DOHH2 (cell line): ENCODE data around the gene OSBPL2.

Experiments
- H3F3A ChIP-seq: fragments of 200-600 bp; sonication (generic), shearing (Covaris generic); 2 replicates; pipeline ENCODE4 v1.6.0; 2016; ENCODE audit warnings: antibody characterized with exemption, mild to moderate bottlenecking; ENCODE audit not compliant: control insufficient read depth, insufficient read depth
- H3K27ac ChIP-seq: fragments of 200-600 bp; sonication (generic); 2 replicates; pipeline ENCODE4 v1.5.1; 2014; ENCODE audit warnings: low read depth, mild to moderate bottlenecking, low read length, moderate library complexity
- H3K27me3 ChIP-seq: fragments of 200-600 bp; sonication (generic); 2 replicates; pipeline ENCODE4 v1.6.1; 2014; ENCODE audit warnings: mild to moderate bottlenecking, low read length, mixed read lengths; ENCODE audit not compliant: control insufficient read depth
- H3K36me3 ChIP-seq: fragments of 200-600 bp; sonication (generic); 2 replicates; pipeline ENCODE4 v1.6.1; 2014; ENCODE audit warnings: mild to moderate bottlenecking, low read length, moderate library complexity, mixed read lengths; ENCODE audit not compliant: control insufficient read depth
- H3K4me1 ChIP-seq: fragments of 200-600 bp; sonication (generic); 2 replicates; pipeline ENCODE4 v1.6.1; 2014; ENCODE audit warnings: mild to moderate bottlenecking, low read length, mixed read lengths; ENCODE audit not compliant: control insufficient read depth
- H3K4me2 ChIP-seq: fragments of 200-600 bp; sonication (generic); 2 replicates; pipeline ENCODE4 v1.6.0; 2014; ENCODE audit warnings: mild to moderate bottlenecking, low read length, moderate library complexity
- H3K4me3 ChIP-seq: fragments of 200-600 bp; sonication (generic); 2 replicates; pipeline ENCODE4 v1.5.1; 2014; ENCODE audit warnings: mild to moderate bottlenecking, low read length, mixed read lengths
- H3K79me2 ChIP-seq: fragments of 200-600 bp; sonication (generic); 2 replicates; pipeline ENCODE4 v1.6.1; 2014; ENCODE audit warnings: mild to moderate bottlenecking, low read length, mixed read lengths; ENCODE audit not compliant: control insufficient read depth
- H3K9me2 ChIP-seq: fragments of 200-600 bp; sonication (generic); replicated peaks from 2 replicates; pipeline ENCODE4 v1.6.1; 2014; ENCODE audit warnings: mild to moderate bottlenecking, low read length, mixed read lengths; ENCODE audit not compliant: control insufficient read depth
- H3K9me3 ChIP-seq: fragments of 200-600 bp; sonication (generic); 2 replicates; pipeline ENCODE4 v1.6.1; 2014; ENCODE audit warnings: antibody characterized with exemption, low read length, mixed read lengths; ENCODE audit not compliant: control insufficient read depth, insufficient read depth
- H4K20me1 ChIP-seq: fragments of 200-600 bp; sonication (generic); 2 replicates; pipeline ENCODE4 v1.6.0; 2014; ENCODE audit warnings: low read depth, mild to moderate bottlenecking, antibody characterized with exemption, low read length, moderate library complexity; ENCODE audit not compliant: control insufficient read depth, insufficient read depth
- CTCF ChIP-seq: fragments of 200-600 bp; sonication (generic); IDR thresholded peaks from one replicate; pipeline ENCODE4 v1.5.1; 2014; ENCODE audit warnings: antibody characterized with exemption, mild to moderate bottlenecking, low read depth, low read length; ENCODE audit not compliant: poor library complexity, severe bottlenecking
- EZH2phosphoT487 ChIP-seq: fragments of 200-600 bp; sonication (generic); IDR thresholded peaks from 2 replicates; pipeline ENCODE4 v1.6.1; 2017; ENCODE audit warnings: borderline replicate concordance, mild to moderate bottlenecking, antibody characterized with exemption, low read length, moderate library complexity, mixed read lengths

OSBPL2 gene

GRCh38 chr20:62313460-62314338 is 75.4 kb downstream of the OSBPL2 start:
- H3K79me2 ChIP-seq: no peaks in the 10 kb centered on the region
- no peaks in the 10 kb centered on the region for H3K27me3 ChIP-seq
- no peaks in the 10 kb centered on the region for H3K9me2 ChIP-seq
- no peaks in the 10 kb centered on the region for H3K9me3 ChIP-seq
- peaks cover 27% of the 10 kb centered on the region for H3K36me3 ChIP-seq
- H3K4me1 ChIP-seq: no peaks in the 10 kb centered on the region
- no peak overlapping the region for H3K4me2 ChIP-seq
- H4K20me1 ChIP-seq: no peaks in the 10 kb centered on the region
- H3F3A ChIP-seq: 0 out of 2 replicates have a peak, but pooled peaks cover 3% of the 10 kb centered on the region
- no peak overlapping the region for H3K4me3 ChIP-seq
- TF ChIP-seq EZH2phosphoT487 (no peak), CTCF (no peak)
- no peak overlapping the region for H3K27ac ChIP-seq

GRCh38 chr20:62314339-62314638 is 76.0 kb downstream of the OSBPL2 start:
- no peak overlapping the region for H3K27ac ChIP-seq
- no peaks in the 10 kb centered on the region for H4K20me1 ChIP-seq

GRCh38 chr20:62314711-62315302 is 76.5 kb downstream of the OSBPL2 start:
- H3K36me3 ChIP-seq: peaks cover 19% of the 10 kb centered on the region
- no peak overlapping the region for H3K27ac ChIP-seq
- no peak overlapping the region for H3K4me2 ChIP-seq
- H3K4me1 ChIP-seq: no peaks in the 10 kb centered on the region
- H3K9me3 ChIP-seq: no peaks in the 10 kb centered on the region
- H3K9me2 ChIP-seq: no peaks in the 10 kb centered on the region
- H3K4me3 ChIP-seq: no peak overlapping the region
- no peaks in the 10 kb centered on the region for H3K27me3 ChIP-seq
- no peaks in the 10 kb centered on the region for H4K20me1 ChIP-seq
- no peaks in the 10 kb centered on the region for H3F3A ChIP-seq
- TF ChIP-seq CTCF (no peak), EZH2phosphoT487 (no peak)
- no peaks in the 10 kb centered on the region for H3K79me2 ChIP-seq

More at GRCh38 chr20:62314339-62314638, 76.0 kb downstream of the OSBPL2 start:
- no peaks in the 10 kb centered on the region for H3K27me3 ChIP-seq
- H3K79me2 ChIP-seq: no peaks in the 10 kb centered on the region
- no peaks in the 10 kb centered on the region for H3K9me3 ChIP-seq
- peaks cover 21% of the 10 kb centered on the region for H3K36me3 ChIP-seq
- H3K4me1 ChIP-seq: no peaks in the 10 kb centered on the region
- no peak overlapping the region for H3K4me2 ChIP-seq
- H3K9me2 ChIP-seq: no peaks in the 10 kb centered on the region
- no peak overlapping the region for H3K4me3 ChIP-seq
- TF ChIP-seq CTCF (no peak), EZH2phosphoT487 (no peak)
- no peaks in the 10 kb centered on the region for H3F3A ChIP-seq
